Glutamatergic neuron (in vitro differentiated cells): Measurements from ENCODE around the gene HM13. TPM values are rescaled to one million over a fixed set of nuclear protein-coding genes. Genes with fewer than 3 reads are reported as not detected.

ENCODE experiments used
- DNase-seq: peaks from one replicate; pipeline ENCODE4 v3.0.0; 2022
- H3K27ac Mint-ChIP-seq: one replicate; pipeline ENCODE4 v1.8.0; 2020; ENCODE audit warnings: mild to moderate bottlenecking, mixed read lengths, inconsistent platforms; ENCODE audit not compliant: unreplicated experiment
- H3K27me3 Mint-ChIP-seq: one replicate; pipeline ENCODE4 v1.8.0; 2020; ENCODE audit warnings: mild to moderate bottlenecking, moderate library complexity, mixed read lengths, inconsistent platforms; ENCODE audit not compliant: unreplicated experiment
- H3K36me3 Mint-ChIP-seq: one replicate; pipeline ENCODE4 v1.8.0; 2020; ENCODE audit warnings: mild to moderate bottlenecking, mixed read lengths, inconsistent platforms; ENCODE audit not compliant: unreplicated experiment
- H3K4me1 Mint-ChIP-seq: one replicate; pipeline ENCODE4 v1.8.0; 2020; ENCODE audit warnings: mild to moderate bottlenecking, low read depth, mixed read lengths, inconsistent platforms; ENCODE audit not compliant: unreplicated experiment
- H3K4me3 Mint-ChIP-seq: one replicate; pipeline ENCODE4 v1.8.0; 2020; ENCODE audit warnings: mild to moderate bottlenecking, mixed read lengths, inconsistent platforms; ENCODE audit not compliant: unreplicated experiment
- H3K9me3 Mint-ChIP-seq: one replicate; pipeline ENCODE4 v1.8.0; 2020; ENCODE audit warnings: mild to moderate bottlenecking, moderate library complexity, mixed read lengths, inconsistent platforms; ENCODE audit not compliant: unreplicated experiment
- CTCF ChIP-seq: fragments of 200-600 bp; sonication (generic); IDR thresholded peaks from one replicate; pipeline ENCODE4 v1.5.0; 2021; ENCODE audit not compliant: partially characterized antibody, unreplicated experiment
- total RNA-seq: library from RNA; stranded (reverse); fragmentation: NEBNext Ultra II Directional; extraction: Animal tissue kit (Norgen Biotek cat#: 25700); gene quantifications from one replicate; pipeline ENCODE4 v1.2.1, GENCODE V29; 2021; ENCODE audit not compliant: unreplicated experiment

Gene HM13
- total RNA-seq, 1 donor from 2014 or later, result 320 TPM

GRCh38 chr20:31569163-31570020 is 55.1 kb downstream of the HM13 start:
- no peaks in the 10 kb centered on the region for H3K36me3 Mint-ChIP-seq
- peak overlapping the region; percentile 43 for H3K4me3 Mint-ChIP-seq
- peaks cover 29% of the 10 kb centered on the region for H3K27me3 Mint-ChIP-seq
- H3K4me1 Mint-ChIP-seq, result peaks cover 49% of the 10 kb centered on the region
- H3K9me3 Mint-ChIP-seq, result peaks cover 26% of the 10 kb centered on the region
- peak; percentile 99 for TF ChIP-seq CTCF
- peak; percentile 91 for DNase-seq
- H3K27ac Mint-ChIP-seq, result peak overlapping the region; percentile 78

GRCh38 chr20:31570021-31570463 is 55.8 kb downstream of the HM13 start:
- H3K27ac Mint-ChIP-seq, result peak overlapping the region; percentile 78
- peak overlapping the region; percentile 43 for H3K4me3 Mint-ChIP-seq

GRCh38 chr20:31570735-31571617 is 56.7 kb downstream of the HM13 start:
- no peak for TF ChIP-seq CTCF
- no peak for DNase-seq
- Mint-ChIP-seq H3K9me3 (peaks cover 23% of the 10 kb centered on the region), H3K4me1 (peaks cover 49% of the 10 kb centered on the region), H3K4me3 (peak overlapping the region; percentile 41), H3K36me3 (no peaks in the 10 kb centered on the region), H3K27ac (peak overlapping the region; percentile 95), H3K27me3 (peaks cover 23% of the 10 kb centered on the region)

More at GRCh38 chr20:31570021-31570463, 55.8 kb downstream of the HM13 start:
- Mint-ChIP-seq H3K36me3 (no peaks in the 10 kb centered on the region), H3K27me3 (peaks cover 26% of the 10 kb centered on the region), H3K9me3 (peaks cover 23% of the 10 kb centered on the region), H3K4me1 (peaks cover 49% of the 10 kb centered on the region)
- TF ChIP-seq CTCF, result no peak
- DNase-seq, result no peak

- no peaks in the 10 kb centered on the region for H3K36me3 Mint-ChIP-seq
- no peak for TF ChIP-seq CTCF
- peak overlapping the region; percentile 95 for H3K27ac Mint-ChIP-seq
- peaks cover 46% of the 10 kb centered on the region for H3K4me1 Mint-ChIP-seq
- H3K4me3 Mint-ChIP-seq, result peak overlapping the region; percentile 91
- no peak for DNase-seq
- peaks cover 23% of the 10 kb centered on the region for H3K27me3 Mint-ChIP-seq
- peaks cover 23% of the 10 kb centered on the region for H3K9me3 Mint-ChIP-seq
These were observed 57.9 kb downstream of the HM13 start for GRCh38 chr20:31572042-31572700.
